T1000 (cell line): ENCODE data around the gene FSCN2.

Experiments used
- DNase-seq: peaks from one replicate; lab custom pipeline; 2025; ENCODE audit warnings: mixed read lengths; lab: John Stamatoyannopoulos, UW

The FSCN2 gene

GRCh38 chr17:81558115-81558468, 29.9 kb downstream of the FSCN2 start:
- no peak for DNase-seq

- DNase-seq, result no peak
These were observed 31.0 kb downstream of the FSCN2 start for GRCh38 chr17:81558941-81559806.

DNA sequence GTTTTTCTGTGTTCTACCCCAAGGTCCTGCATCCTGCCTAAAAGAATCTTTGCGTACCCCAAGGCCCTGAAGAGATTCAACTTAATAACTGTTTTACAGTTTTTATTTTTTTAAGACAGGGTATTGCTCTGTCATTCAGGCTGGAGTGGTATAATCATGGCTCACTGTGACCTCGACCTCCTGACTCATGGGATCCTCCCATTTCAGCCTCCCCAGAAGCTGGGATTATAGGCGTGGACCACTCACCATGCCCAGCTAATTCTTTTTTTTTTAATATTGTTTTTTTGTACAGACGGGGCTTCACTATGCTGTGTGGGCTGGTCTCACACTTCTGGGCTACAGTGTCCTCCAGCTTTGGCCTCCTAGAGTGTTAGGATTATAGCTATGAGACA, 33.3 kb downstream of the FSCN2 start:
- DNase-seq, result peak; percentile 23

- DNase-seq, result no peak
These were observed 35.8 kb downstream of the FSCN2 start for GRCh38 chr17:81563861-81564586.

GRCh38 chr17:81564778-81565177, 36.6 kb downstream of the FSCN2 start:
- DNase-seq, result no peak

DNA sequence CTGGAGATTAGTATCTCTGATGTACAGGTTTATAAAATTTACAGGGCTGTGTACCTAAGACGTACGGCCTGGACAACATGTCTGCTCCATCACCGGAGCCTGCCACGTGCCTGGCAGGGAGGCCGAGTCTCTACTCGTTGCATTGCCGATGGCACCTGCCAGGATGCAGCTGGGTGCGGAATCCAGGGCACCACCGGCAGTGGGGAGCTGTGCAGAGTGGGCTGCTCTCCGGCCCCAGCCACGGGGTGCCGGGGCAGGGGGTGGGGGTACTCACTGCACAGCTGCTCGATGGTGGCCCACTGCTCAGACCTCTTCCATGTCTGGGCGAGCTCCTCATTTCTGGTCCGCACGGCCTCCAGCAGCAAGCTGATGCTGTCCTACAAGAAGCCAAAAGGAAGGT, 37.1 kb downstream of the FSCN2 start:
- DNase-seq, result no peak

- DNase-seq, result peak; percentile 81
These were observed 38.4 kb downstream of the FSCN2 start for GRCh38 chr17:81566461-81567126.

DNA sequence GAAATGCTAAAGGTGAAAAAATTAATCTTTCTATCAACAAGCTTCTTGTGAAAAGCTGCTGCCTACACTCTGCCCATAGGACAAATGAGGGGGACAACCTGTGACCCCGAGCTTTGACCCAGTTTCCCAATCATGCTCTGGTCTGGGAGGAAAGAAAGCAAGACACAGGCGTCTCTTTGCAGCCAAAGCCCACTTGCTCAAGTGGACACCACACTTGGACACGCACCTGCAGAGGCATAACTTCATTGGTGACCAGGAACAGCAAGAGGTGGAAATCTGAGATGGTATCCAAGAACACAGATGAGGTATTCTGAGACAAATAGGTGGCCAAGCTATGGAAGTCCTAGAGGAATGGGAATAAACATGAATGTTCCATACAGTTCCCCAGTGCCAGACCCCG, 39.0 kb downstream of the FSCN2 start:
- no peak for DNase-seq

DNA sequence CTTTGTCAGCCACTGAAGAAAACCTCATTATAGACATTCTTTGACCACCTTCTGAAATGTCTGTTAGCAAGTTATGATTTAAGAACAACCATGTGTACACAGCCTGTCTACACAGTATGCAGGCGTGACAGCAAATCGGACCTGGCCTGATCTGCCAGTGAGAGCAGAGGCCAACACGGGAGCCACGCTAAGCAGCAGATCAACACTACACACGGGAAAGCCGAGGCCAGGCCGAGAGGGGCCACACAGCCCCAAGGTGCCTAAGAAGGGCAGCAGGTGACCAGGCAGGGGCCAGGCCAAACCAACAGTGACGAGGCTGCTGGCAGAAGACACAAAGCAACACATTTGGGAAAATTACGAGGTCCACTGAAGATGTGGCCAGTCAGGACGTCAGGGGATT, 40.2 kb downstream of the FSCN2 start:
- no peak for DNase-seq

- DNase-seq, result no peak
These were observed 41.9 kb downstream of the FSCN2 start for GRCh38 chr17:81569986-81570514.

DNA sequence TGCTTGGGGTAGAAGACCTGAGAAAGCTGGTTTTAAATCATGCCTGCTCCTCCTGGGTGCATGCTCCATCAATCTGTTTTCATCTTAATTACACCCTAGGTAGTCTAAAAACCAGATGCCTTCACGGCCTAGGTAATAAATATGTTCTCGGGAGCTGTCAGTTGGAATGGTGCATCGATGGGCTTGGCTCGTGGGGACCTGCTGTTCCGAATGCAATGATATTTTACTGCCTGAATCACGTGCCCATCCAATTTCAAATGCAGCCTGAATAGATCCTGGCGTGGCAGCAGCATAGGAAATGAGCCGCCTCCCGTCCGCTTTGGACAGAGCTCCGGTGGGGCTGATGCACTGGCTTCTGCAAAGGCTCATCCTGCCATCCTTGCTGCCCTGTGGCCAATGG, 42.8 kb downstream of the FSCN2 start:
- no peak for DNase-seq

DNA sequence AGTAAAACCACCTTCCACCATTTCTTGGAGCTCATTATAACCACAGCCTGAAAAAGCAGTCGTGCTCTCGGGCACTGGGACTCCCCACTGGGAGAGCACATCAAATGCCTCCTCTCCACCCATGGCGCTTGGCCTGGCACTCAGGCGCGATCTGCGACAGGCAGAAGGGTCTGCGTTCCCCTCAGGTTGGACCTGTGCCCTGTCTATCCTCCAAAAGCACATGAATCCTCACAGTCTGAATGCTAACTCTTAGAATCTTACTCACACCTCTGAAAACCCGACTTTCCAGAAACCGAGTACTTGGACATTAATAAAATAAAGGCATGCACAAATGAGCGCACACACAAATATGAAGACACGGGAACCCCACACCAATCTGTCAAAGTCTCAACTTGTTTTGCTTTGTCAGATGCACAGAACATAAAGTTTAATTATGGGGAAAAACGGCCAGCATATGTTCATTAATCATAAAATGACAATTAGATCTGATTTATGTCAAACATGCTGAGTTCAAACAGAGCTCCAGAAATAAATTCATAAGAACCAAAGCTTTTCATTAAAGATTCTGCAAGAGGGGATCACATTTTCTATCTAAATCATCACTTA, 44.5 kb downstream of the FSCN2 start:
- DNase-seq, result no peak

DNA sequence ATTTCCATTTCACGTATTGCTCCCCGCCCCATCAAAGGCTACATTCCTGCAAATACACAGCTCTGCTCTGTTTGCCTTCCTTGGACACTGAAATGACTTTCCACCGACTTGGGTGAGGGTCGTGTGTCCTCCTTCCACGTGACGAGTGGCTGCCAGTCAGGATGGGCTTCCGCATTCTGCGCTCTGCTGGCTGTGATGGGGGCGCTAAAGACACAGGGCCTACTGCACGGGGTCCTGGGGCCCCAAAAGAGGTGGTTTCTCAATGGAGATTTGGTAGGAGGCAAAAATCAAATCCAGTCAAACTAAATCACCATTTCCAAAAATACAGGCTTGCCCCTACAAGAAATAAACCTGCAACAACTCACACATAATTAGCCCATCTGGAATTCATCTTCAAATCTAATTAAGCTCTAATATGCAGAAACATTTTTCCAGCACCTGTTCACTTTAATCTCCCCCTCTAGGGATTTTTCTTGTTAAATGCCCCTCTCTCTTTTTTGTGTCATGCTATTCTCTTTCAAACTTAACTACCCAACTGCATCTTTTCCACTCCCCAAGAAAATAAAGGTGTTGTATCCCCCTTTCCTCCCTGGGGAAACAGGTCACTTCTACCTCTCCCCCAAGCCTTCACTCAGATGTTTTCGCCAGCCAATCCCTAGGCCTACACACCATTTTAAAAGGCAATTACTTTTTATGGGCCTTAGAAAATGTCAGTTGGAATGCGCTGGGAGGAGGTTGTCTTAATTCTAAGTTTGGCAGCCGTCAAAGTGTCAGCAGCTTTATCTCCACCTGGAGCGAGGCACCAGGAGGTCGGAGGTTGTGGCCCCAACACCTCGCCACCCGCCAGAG, 45.8 kb downstream of the FSCN2 start:
- no peak for DNase-seq

- DNase-seq, result no peak
These were observed 46.4 kb downstream of the FSCN2 start for GRCh38 chr17:81574643-81574956.

DNA sequence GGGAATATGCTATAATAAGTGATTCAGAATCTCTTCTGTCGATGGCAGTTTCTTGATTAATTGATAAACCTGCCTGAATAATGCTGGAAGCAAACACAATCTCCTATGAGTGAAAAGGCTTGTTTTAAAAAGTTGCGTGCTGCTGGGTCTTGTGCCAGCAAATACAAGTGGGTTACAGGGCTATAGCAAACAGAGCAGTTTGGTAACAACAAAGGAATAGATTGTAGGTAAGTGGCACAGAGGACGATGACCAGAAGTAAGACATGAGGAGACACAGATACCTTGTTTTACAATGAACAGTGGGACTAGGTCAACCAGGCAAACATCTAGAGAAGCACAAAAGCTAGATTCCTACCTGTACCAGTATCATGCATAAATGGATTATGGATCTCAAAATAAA, 47.7 kb downstream of the FSCN2 start:
- no peak for DNase-seq

DNA sequence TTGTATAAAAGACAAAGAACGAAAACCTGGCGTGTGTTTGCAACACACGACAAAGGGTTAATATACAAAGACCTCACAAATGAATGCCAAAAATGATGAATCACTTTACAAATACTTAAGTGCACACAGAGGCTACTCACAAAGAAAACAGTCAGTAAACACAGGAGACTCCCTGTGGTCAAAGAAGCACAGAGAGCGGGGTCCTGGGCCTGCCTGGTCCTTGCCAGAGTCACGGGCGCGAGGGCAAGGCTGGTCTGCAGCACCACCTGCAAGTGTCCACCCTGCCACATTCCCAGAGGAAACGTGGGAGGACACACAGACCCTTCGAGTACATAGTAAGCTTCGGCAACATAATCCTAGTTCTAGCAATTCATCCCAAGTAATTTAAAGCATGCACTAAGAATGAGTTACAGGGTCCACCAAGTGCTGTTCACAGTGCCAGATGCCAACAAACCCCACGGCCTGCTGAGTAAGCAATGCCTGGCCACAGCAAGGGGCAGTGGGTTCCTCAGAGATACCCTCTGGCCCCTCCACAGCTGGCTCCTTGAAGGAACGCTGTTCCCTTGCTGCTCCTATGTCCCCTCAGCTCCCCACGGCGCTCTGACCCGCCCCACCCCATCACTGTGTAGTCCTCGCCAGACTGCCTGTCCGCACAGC, 48.6 kb downstream of the FSCN2 start:
- peak; percentile 46 for DNase-seq

GRCh38 chr17:81577278-81578000, 49.3 kb downstream of the FSCN2 start:
- DNase-seq, result no peak

DNA sequence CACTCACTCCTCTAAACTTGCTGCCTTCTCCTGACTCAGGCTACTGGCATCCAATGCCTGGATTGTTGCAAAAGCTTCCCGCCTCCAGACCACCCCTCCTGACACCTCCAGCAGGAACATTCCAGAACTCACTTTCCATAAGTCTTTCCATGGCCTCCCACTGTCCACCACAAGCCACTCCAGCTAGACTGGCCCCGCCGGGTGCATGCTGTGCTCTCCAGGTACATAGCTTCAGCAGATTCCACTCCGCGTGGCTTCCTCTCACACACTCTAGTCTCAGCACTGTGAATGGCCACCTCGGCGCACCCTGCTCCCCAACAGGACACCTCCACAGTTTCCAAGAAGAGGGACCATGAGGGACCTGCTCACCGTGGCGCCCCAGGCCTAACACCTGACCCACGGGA, 49.9 kb downstream of the FSCN2 start:
- DNase-seq, result no peak

DNA sequence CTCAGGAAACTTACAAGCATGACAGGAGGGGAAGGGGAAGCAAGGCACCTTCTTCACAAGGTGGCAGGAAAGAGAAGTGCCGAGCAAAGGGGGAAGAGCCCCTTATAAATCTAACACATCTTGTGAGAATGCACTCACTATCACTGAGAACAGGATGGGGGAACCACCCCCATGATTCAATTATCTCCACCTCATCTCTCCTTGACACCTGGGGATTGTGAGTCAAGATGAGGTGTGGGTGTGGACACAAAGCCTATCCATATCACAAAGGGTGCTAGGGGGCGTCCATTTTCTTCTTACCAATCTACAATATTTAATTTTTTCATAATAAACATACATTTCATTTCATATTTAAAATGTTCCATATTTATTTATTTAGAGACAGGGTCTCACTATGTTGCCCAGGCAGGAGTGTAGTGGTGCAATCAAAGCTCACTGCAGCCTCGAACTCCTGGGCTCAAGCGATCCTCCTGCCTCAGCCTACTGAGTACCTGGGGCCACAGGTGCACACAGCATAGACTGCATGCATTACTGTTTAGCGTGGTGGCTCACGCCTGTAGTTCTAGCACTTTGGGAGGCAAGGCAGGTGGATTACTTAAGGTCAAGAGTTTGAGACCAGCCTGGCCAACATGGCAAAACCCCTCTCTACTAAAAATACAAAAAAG, 50.5 kb downstream of the FSCN2 start:
- no peak for DNase-seq

DNA sequence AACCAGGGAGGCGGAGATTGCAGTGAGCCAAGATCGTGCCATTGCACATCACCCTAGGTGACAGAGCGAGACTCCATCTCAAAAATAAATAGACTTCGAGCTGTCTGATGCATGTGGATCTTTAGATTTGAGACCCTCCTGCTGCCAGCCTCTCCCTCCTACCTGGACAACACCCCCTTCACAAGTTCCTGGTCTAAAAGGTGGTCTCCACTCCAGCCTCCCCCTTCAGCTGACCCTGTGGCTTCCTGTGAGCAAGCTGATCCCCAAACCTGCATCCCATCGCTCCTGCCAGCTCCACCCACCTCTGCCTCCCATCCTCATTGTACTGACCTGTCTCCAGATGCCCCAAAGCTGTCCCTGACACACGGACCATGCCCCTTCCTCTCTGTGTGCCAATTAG, 51.1 kb downstream of the FSCN2 start:
- no peak for DNase-seq
